ENCODE measurements around the gene PXDN.
"Not testable (repeated sequence)": the region's sequence is repeated elsewhere in the genome, so short reads cannot be mapped to it uniquely, and the experiment has no call there.

The PXDN gene

GRCh38 chr2:1623906-1624445 lies 120.3 kb downstream of the PXDN start:
- DNase-seq, result no peak

- no peak for DNase-seq
Measured at GRCh38 chr2:1622521-1623200, 121.7 kb downstream of the PXDN start.

- not testable (repeated sequence) for DNase-seq
Measured at GRCh38 chr2:1621976-1622375, 122.3 kb downstream of the PXDN start.

GRCh38 chr2:1621501-1621900 lies 122.8 kb downstream of the PXDN start:
- DNase-seq, result no peak

GRCh38 chr2:1621041-1621440 lies 123.3 kb downstream of the PXDN start:
- DNase-seq, result no peak

GRCh38 chr2:1620081-1620480 lies 124.2 kb downstream of the PXDN start:
- DNase-seq, result no peak

GRCh38 chr2:1619556-1619955 lies 124.8 kb downstream of the PXDN start:
- DNase-seq, result no peak

- no peak for DNase-seq
Measured at GRCh38 chr2:1618974-1619373, 125.3 kb downstream of the PXDN start.

- no peak for DNase-seq
Measured at GRCh38 chr2:1618191-1618961, 125.9 kb downstream of the PXDN start.

- no peak for DNase-seq
Measured at GRCh38 chr2:1617425-1618021, 126.8 kb downstream of the PXDN start.

GRCh38 chr2:1614564-1614963 lies 129.8 kb downstream of the PXDN start:
- DNase-seq, result no peak

GRCh38 chr2:1613731-1614354 lies 130.5 kb downstream of the PXDN start:
- no peak for DNase-seq

- no peak for DNase-seq
Measured at GRCh38 chr2:1613078-1613445, 131.3 kb downstream of the PXDN start.

GRCh38 chr2:1612391-1613077 lies 131.8 kb downstream of the PXDN start:
- DNase-seq, result no peak

GRCh38 chr2:1611886-1612285 lies 132.4 kb downstream of the PXDN start:
- DNase-seq, result no peak

- DNase-seq, result no peak
Measured at GRCh38 chr2:1610096-1610485, 134.2 kb downstream of the PXDN start.

- DNase-seq, result no peak
Measured at GRCh38 chr2:1609485-1610095, 134.7 kb downstream of the PXDN start.

- no peak for DNase-seq
Measured at GRCh38 chr2:1609040-1609439, 135.3 kb downstream of the PXDN start.

- DNase-seq, result no peak
Measured at GRCh38 chr2:1607971-1608688, 136.2 kb downstream of the PXDN start.

GRCh38 chr2:1607236-1607920 lies 136.9 kb downstream of the PXDN start:
- DNase-seq, result no peak

Data from NK-92 treated with Interleukin-12 subunit alpha and Interleukin-12 subunit beta, amount 100 ng/mL, for 24 hours (cell line).